ENCODE data around the gene LY6G6C. TPM values are rescaled to one million over a fixed set of nuclear protein-coding genes. Genes with fewer than 3 reads are reported as not detected.
A peak's percentile ranks its signal among the peaks of the same experiment; 100 is the strongest.

Gene LY6G6C
- total RNA-seq, 1 experiment from 2014 or later = not detected

- Mint-ChIP-seq H3K9me3 (no peaks in the 10 kb centered on the region), H3K27ac (no peak overlapping the region), H3K27me3 (ENCODE audit: low read depth) (no peaks in the 10 kb centered on the region), H3K4me3 (0 out of 5 replicates have a peak overlapping the region, but pooled peaks of 1 of the 2 experiments have one; percentile 5), H3K36me3 (ENCODE audit: insufficient read depth in 1 of 3, low read depth in 3 of 3) (peaks cover 12 to 37% (median 17%) of the 10 kb centered on the region in 3 experiments), H3K4me1 (peaks cover 38 to 54% of the 10 kb centered on the region in 2 experiments)
- H3K4me2 ChIP-seq (ENCODE audit: insufficient read depth, insufficient read length, low read length) = no peak overlapping the region
- H3K27ac ChIP-seq (ENCODE audit: insufficient read length, low read depth, low read length) = no peak overlapping the region
- H3K9me3 ChIP-seq (ENCODE audit: control insufficient read depth, low read depth, low read length) = no peaks in the 10 kb centered on the region
- no peak overlapping the region for H3K56ac ChIP-seq (ENCODE audit: insufficient read length, low read depth, low read length)
- H4K20me1 ChIP-seq (ENCODE audit: control insufficient read depth, insufficient read depth, insufficient read length) = no peaks in the 10 kb centered on the region
- H3K79me2 ChIP-seq (ENCODE audit: insufficient read depth, low read length) = no peaks in the 10 kb centered on the region
- H2BK20ac ChIP-seq (ENCODE audit: low read depth, low read length, poor library complexity, severe bottlenecking) = no peak overlapping the region
- no peak overlapping the region for H4K91ac ChIP-seq (ENCODE audit: insufficient read length, low read depth, low read length)
- H3K18ac ChIP-seq (ENCODE audit: insufficient read length, low read depth, low read length) = no peak overlapping the region
- no peaks in the 10 kb centered on the region for H3K79me1 ChIP-seq (ENCODE audit: insufficient read depth, low read depth, low read length, poor library complexity, severe bottlenecking)
- H2BK5ac ChIP-seq (ENCODE audit: insufficient read length, low read length) = no peak overlapping the region
- no peak overlapping the region for H3T11ph ChIP-seq (ENCODE audit: low read length)
- no peak overlapping the region for H4K5ac ChIP-seq (ENCODE audit: insufficient read length, low read depth, low read length)
- TF ChIP-seq, protein P1, sequence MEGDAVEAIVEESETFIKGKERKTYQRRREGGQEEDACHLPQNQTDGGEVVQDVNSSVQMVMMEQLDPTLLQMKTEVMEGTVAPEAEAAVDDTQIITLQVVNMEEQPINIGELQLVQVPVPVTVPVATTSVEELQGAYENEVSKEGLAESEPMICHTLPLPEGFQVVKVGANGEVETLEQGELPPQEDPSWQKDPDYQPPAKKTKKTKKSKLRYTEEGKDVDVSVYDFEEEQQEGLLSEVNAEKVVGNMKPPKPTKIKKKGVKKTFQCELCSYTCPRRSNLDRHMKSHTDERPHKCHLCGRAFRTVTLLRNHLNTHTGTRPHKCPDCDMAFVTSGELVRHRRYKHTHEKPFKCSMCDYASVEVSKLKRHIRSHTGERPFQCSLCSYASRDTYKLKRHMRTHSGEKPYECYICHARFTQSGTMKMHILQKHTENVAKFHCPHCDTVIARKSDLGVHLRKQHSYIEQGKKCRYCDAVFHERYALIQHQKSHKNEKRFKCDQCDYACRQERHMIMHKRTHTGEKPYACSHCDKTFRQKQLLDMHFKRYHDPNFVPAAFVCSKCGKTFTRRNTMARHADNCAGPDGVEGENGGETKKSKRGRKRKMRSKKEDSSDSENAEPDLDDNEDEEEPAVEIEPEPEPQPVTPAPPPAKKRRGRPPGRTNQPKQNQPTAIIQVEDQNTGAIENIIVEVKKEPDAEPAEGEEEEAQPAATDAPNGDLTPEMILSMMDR (conservative IDR thresholded peaks at IDR 0.05) = no peak
- H2BK12ac ChIP-seq (ENCODE audit: insufficient read length, low read depth, low read length) = no peak overlapping the region
- no peak overlapping the region for H3K9ac ChIP-seq (ENCODE audit: extremely low read depth, insufficient read length, low read length)
- no peak overlapping the region for H2BK120ac ChIP-seq (ENCODE audit: low read depth, low read length, poor library complexity, severe bottlenecking)
- DNase-seq = no peak
- peaks cover 12% of the 10 kb centered on the region for H3K23me2 ChIP-seq (ENCODE audit: insufficient read length, low read depth, low read length, poor library complexity, severe bottlenecking)
- H2AFZ ChIP-seq (ENCODE audit: low read length) = no peak overlapping the region
- no CpG with 5 or more reads among the region's 2 CpGs for WGBS (ENCODE audit: extremely low coverage, insufficient read length, low lambda C conversion rate)
- no peak overlapping the region for H2BK15ac ChIP-seq (ENCODE audit: low read depth, low read length)
- H3K14ac ChIP-seq (ENCODE audit: insufficient read depth, low read length) = no peak overlapping the region
- no peak overlapping the region for H3K23ac ChIP-seq (ENCODE audit: insufficient read length, low read depth, low read length)
- H3K4me1 ChIP-seq (ENCODE audit: insufficient read depth, low read length) = peaks cover 8% of the 10 kb centered on the region
- H2AK5ac ChIP-seq (ENCODE audit: insufficient read length, low read length) = no peak overlapping the region
- no peaks in the 10 kb centered on the region for H3K27me3 ChIP-seq (ENCODE audit: insufficient read depth, low read length)
- H4K8ac ChIP-seq (replicated peaks; ENCODE audit: insufficient read length, low read depth, low read length) = no peak overlapping the region
- no peak overlapping the region for H3K4ac ChIP-seq (ENCODE audit: low read depth, low read length)
These were observed 20.3 kb upstream of the LY6G6C start for GRCh38 chr6:31741815-31742214.

Measured in H9 (cell line).